T-helper 1 cell treated with Interleukin-12 subunit alpha and Interleukin-12 subunit beta and Interleukin-4 antibody, amounts not matched to agents 30 μg/mL and 1 μg/mL, for 36 hours (primary cell): ENCODE results near the gene ORC5.

Source experiments
- H3K27ac Mint-ChIP-seq: one replicate; pipeline ENCODE4 v1.8.0; 2021; ENCODE audit warnings: mild to moderate bottlenecking, mixed read lengths
- H3K27me3 Mint-ChIP-seq: one replicate; pipeline ENCODE4 v1.8.0; 2021; ENCODE audit warnings: low read depth, mixed read lengths
- H3K36me3 Mint-ChIP-seq: one replicate; pipeline ENCODE4 v1.8.0; 2021; ENCODE audit warnings: low read depth, mixed read lengths
- H3K4me1 Mint-ChIP-seq: one replicate; pipeline ENCODE4 v1.8.0; 2021; ENCODE audit warnings: low read depth, mixed read lengths
- H3K4me3 Mint-ChIP-seq: one replicate; pipeline ENCODE4 v1.8.0; 2021; ENCODE audit warnings: mild to moderate bottlenecking, moderate library complexity, mixed read lengths
- H3K9me3 Mint-ChIP-seq: one replicate; pipeline ENCODE4 v1.8.0; 2021; ENCODE audit warnings: mixed read lengths

The ORC5 gene

GRCh38 chr7:104161244-104161643 is 46.6 kb downstream of the ORC5 start:
- Mint-ChIP-seq H3K9me3 (no peaks in the 10 kb centered on the region), H3K4me1 (no peaks in the 10 kb centered on the region), H3K36me3 (peaks cover 3% of the 10 kb centered on the region), H3K4me3 (no peak overlapping the region), H3K27me3 (no peaks in the 10 kb centered on the region), H3K27ac (no peak overlapping the region)

- H3K36me3 Mint-ChIP-seq: peaks cover 3% of the 10 kb centered on the region
- H3K27ac Mint-ChIP-seq: no peak overlapping the region
- no peaks in the 10 kb centered on the region for H3K27me3 Mint-ChIP-seq
- no peak overlapping the region for H3K4me3 Mint-ChIP-seq
- no peaks in the 10 kb centered on the region for H3K9me3 Mint-ChIP-seq
- H3K4me1 Mint-ChIP-seq: no peaks in the 10 kb centered on the region
Observed at GRCh38 chr7:104160375-104160774, 47.4 kb downstream of the ORC5 start.

- Mint-ChIP-seq H3K9me3 (no peaks in the 10 kb centered on the region), H3K27me3 (no peaks in the 10 kb centered on the region), H3K4me1 (no peaks in the 10 kb centered on the region), H3K36me3 (no peaks in the 10 kb centered on the region), H3K4me3 (no peak overlapping the region), H3K27ac (no peak overlapping the region)
Observed at GRCh38 chr7:104156842-104157277, 51.0 kb downstream of the ORC5 start.

GRCh38 chr7:104153287-104153686 is 54.5 kb downstream of the ORC5 start:
- Mint-ChIP-seq H3K9me3 (no peaks in the 10 kb centered on the region), H3K4me3 (no peak overlapping the region), H3K27ac (no peak overlapping the region), H3K27me3 (no peaks in the 10 kb centered on the region), H3K4me1 (no peaks in the 10 kb centered on the region), H3K36me3 (no peaks in the 10 kb centered on the region)

- Mint-ChIP-seq H3K36me3 (no peaks in the 10 kb centered on the region), H3K4me3 (no peak overlapping the region), H3K27me3 (no peaks in the 10 kb centered on the region), H3K9me3 (no peaks in the 10 kb centered on the region), H3K4me1 (no peaks in the 10 kb centered on the region), H3K27ac (no peak overlapping the region)
Observed at GRCh38 chr7:104152468-104152867, 55.3 kb downstream of the ORC5 start.

GRCh38 chr7:104150470-104150869 is 57.3 kb downstream of the ORC5 start:
- Mint-ChIP-seq H3K36me3 (no peaks in the 10 kb centered on the region), H3K4me3 (no peak overlapping the region), H3K27ac (no peak overlapping the region), H3K27me3 (no peaks in the 10 kb centered on the region), H3K4me1 (no peaks in the 10 kb centered on the region), H3K9me3 (no peaks in the 10 kb centered on the region)

GRCh38 chr7:104149822-104150221 is 58.0 kb downstream of the ORC5 start:
- H3K9me3 Mint-ChIP-seq: no peaks in the 10 kb centered on the region
- no peaks in the 10 kb centered on the region for H3K27me3 Mint-ChIP-seq
- H3K4me1 Mint-ChIP-seq: no peaks in the 10 kb centered on the region
- H3K4me3 Mint-ChIP-seq: no peak overlapping the region
- no peak overlapping the region for H3K27ac Mint-ChIP-seq
- H3K36me3 Mint-ChIP-seq: no peaks in the 10 kb centered on the region

- no peak overlapping the region for H3K4me3 Mint-ChIP-seq
- H3K27me3 Mint-ChIP-seq: no peaks in the 10 kb centered on the region
- H3K4me1 Mint-ChIP-seq: no peaks in the 10 kb centered on the region
- H3K9me3 Mint-ChIP-seq: no peaks in the 10 kb centered on the region
- no peak overlapping the region for H3K27ac Mint-ChIP-seq
- peaks cover 4% of the 10 kb centered on the region for H3K36me3 Mint-ChIP-seq
Observed at GRCh38 chr7:104142147-104142546, 65.7 kb downstream of the ORC5 start.

- no peak overlapping the region for H3K4me3 Mint-ChIP-seq
- H3K4me1 Mint-ChIP-seq: peaks cover 4% of the 10 kb centered on the region
- peaks cover 8% of the 10 kb centered on the region for H3K36me3 Mint-ChIP-seq
- H3K27ac Mint-ChIP-seq: no peak overlapping the region
- no peaks in the 10 kb centered on the region for H3K27me3 Mint-ChIP-seq
- no peaks in the 10 kb centered on the region for H3K9me3 Mint-ChIP-seq
Observed at GRCh38 chr7:104137971-104138370, 69.8 kb downstream of the ORC5 start.

- no peak overlapping the region for H3K27ac Mint-ChIP-seq
- peaks cover 8% of the 10 kb centered on the region for H3K36me3 Mint-ChIP-seq
- H3K4me1 Mint-ChIP-seq: peaks cover 4% of the 10 kb centered on the region
- H3K4me3 Mint-ChIP-seq: no peak overlapping the region
- H3K9me3 Mint-ChIP-seq: no peaks in the 10 kb centered on the region
- H3K27me3 Mint-ChIP-seq: no peaks in the 10 kb centered on the region
Observed at GRCh38 chr7:104137511-104137910, 70.3 kb downstream of the ORC5 start.

- H3K4me1 Mint-ChIP-seq: peaks cover 4% of the 10 kb centered on the region
- H3K27ac Mint-ChIP-seq: no peak overlapping the region
- H3K27me3 Mint-ChIP-seq: no peaks in the 10 kb centered on the region
- H3K9me3 Mint-ChIP-seq: no peaks in the 10 kb centered on the region
- no peak overlapping the region for H3K4me3 Mint-ChIP-seq
- H3K36me3 Mint-ChIP-seq: peaks cover 9% of the 10 kb centered on the region
Observed at GRCh38 chr7:104136981-104137380, 70.8 kb downstream of the ORC5 start.

- H3K4me3 Mint-ChIP-seq: no peak overlapping the region
- no peaks in the 10 kb centered on the region for H3K9me3 Mint-ChIP-seq
- no peak overlapping the region for H3K27ac Mint-ChIP-seq
- H3K27me3 Mint-ChIP-seq: no peaks in the 10 kb centered on the region
- H3K36me3 Mint-ChIP-seq: peaks cover 11% of the 10 kb centered on the region
- H3K4me1 Mint-ChIP-seq: peaks cover 4% of the 10 kb centered on the region
Observed at GRCh38 chr7:104136561-104136960, 71.3 kb downstream of the ORC5 start.

GRCh38 chr7:104135760-104136558 is 71.9 kb downstream of the ORC5 start:
- H3K4me3 Mint-ChIP-seq: no peak overlapping the region
- H3K36me3 Mint-ChIP-seq: peaks cover 13% of the 10 kb centered on the region
- no peak overlapping the region for H3K27ac Mint-ChIP-seq
- H3K4me1 Mint-ChIP-seq: peaks cover 4% of the 10 kb centered on the region
- H3K27me3 Mint-ChIP-seq: no peaks in the 10 kb centered on the region
- no peaks in the 10 kb centered on the region for H3K9me3 Mint-ChIP-seq

- Mint-ChIP-seq H3K36me3 (peaks cover 25% of the 10 kb centered on the region), H3K4me3 (no peak overlapping the region), H3K9me3 (no peaks in the 10 kb centered on the region), H3K27me3 (no peaks in the 10 kb centered on the region), H3K4me1 (peaks cover 4% of the 10 kb centered on the region), H3K27ac (no peak overlapping the region)
Observed at GRCh38 chr7:104133238-104133637, 74.6 kb downstream of the ORC5 start.

- H3K36me3 Mint-ChIP-seq: peaks cover 21% of the 10 kb centered on the region
- no peak overlapping the region for H3K4me3 Mint-ChIP-seq
- H3K27ac Mint-ChIP-seq: no peak overlapping the region
- no peaks in the 10 kb centered on the region for H3K9me3 Mint-ChIP-seq
- no peaks in the 10 kb centered on the region for H3K4me1 Mint-ChIP-seq
- no peaks in the 10 kb centered on the region for H3K27me3 Mint-ChIP-seq
Observed at GRCh38 chr7:104130726-104131125, 77.1 kb downstream of the ORC5 start.
